Measurements from ENCODE around the gene DISC1. TPM values are rescaled to one million over a fixed set of nuclear protein-coding genes. Genes with fewer than 3 reads are reported as not detected.

Gene DISC1
- total and polyA plus RNA-seq, 2 experiments from 2014 or later = 2.1 to 6.5 TPM

DNA sequence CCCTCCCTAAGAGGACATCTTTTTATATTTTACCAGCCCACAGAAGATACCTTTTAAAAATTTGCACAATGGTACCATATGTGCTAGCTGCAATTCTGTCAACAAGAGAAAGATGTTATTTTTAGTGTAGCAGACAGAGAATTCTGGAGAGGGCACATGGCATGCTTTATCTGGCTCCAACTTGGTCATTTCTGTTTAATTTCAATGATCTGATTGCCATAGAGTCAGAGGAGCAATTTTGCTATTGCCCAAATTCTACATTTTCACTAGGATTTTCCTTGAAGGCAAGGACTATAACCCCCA is 17.3 kb downstream of the DISC1 start:
- DNase-seq (ENCODE audit: low spot score) = no peak
- no peaks in the 10 kb centered on the region for H3K9me2 ChIP-seq (ENCODE audit: insufficient read depth)
- no peak overlapping the region for H3K27ac Mint-ChIP-seq
- no peak for ATAC-seq
- H3K36me3 Mint-ChIP-seq (ENCODE audit: low read depth) = peaks cover 7% of the 10 kb centered on the region; the same call in 2 of the 3 replicates
- no peak overlapping the region for H3K4me2 ChIP-seq
- H3K36me3 ChIP-seq (ENCODE audit: insufficient read depth) = no peaks in the 10 kb centered on the region
- no peaks in the 10 kb centered on the region for H3F3A ChIP-seq (replicated peaks; ENCODE audit: low read depth)
- H3K4me3 ChIP-seq = no peak overlapping the region
- H4K20me1 ChIP-seq (replicated peaks; ENCODE audit: insufficient read depth) = no peaks in the 10 kb centered on the region
- H3K9me3 Mint-ChIP-seq = peaks cover 21% of the 10 kb centered on the region; the same call in 2 of the 3 replicates
- no peaks in the 10 kb centered on the region for H3K27me3 ChIP-seq (ENCODE audit: insufficient read depth)
- TF ChIP-seq, protein P1, sequence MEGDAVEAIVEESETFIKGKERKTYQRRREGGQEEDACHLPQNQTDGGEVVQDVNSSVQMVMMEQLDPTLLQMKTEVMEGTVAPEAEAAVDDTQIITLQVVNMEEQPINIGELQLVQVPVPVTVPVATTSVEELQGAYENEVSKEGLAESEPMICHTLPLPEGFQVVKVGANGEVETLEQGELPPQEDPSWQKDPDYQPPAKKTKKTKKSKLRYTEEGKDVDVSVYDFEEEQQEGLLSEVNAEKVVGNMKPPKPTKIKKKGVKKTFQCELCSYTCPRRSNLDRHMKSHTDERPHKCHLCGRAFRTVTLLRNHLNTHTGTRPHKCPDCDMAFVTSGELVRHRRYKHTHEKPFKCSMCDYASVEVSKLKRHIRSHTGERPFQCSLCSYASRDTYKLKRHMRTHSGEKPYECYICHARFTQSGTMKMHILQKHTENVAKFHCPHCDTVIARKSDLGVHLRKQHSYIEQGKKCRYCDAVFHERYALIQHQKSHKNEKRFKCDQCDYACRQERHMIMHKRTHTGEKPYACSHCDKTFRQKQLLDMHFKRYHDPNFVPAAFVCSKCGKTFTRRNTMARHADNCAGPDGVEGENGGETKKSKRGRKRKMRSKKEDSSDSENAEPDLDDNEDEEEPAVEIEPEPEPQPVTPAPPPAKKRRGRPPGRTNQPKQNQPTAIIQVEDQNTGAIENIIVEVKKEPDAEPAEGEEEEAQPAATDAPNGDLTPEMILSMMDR (conservative IDR thresholded peaks at IDR 0.05; ENCODE audit: low read depth in 2 of 2) = no peak
- no peak for TF ChIP-seq JUNB (IDR thresholded peaks at IDR 0.05; ENCODE audit: unreplicated experiment)
- no peak for TF ChIP-seq POLR2AphosphoS5 (IDR thresholded peaks at IDR 0.05; ENCODE audit: low read depth)
- no peak for TF ChIP-seq ZNF114 (CRISPR knock-in tag; IDR thresholded peaks at IDR 0.05)
- TF ChIP-seq EZH2 (IDR thresholded peaks at IDR 0.05; ENCODE audit: low read depth, unreplicated experiment) = no peak
- no peak for TF ChIP-seq EZH2phosphoT487 (IDR thresholded peaks at IDR 0.05; ENCODE audit: unreplicated experiment)
- TF ChIP-seq ZNF462 (CRISPR knock-in tag; IDR thresholded peaks at IDR 0.05) = no peak
- TF ChIP-seq STAT1 (IDR thresholded peaks at IDR 0.05; ENCODE audit: unreplicated experiment) = no peak
- TF ChIP-seq, protein P2, sequence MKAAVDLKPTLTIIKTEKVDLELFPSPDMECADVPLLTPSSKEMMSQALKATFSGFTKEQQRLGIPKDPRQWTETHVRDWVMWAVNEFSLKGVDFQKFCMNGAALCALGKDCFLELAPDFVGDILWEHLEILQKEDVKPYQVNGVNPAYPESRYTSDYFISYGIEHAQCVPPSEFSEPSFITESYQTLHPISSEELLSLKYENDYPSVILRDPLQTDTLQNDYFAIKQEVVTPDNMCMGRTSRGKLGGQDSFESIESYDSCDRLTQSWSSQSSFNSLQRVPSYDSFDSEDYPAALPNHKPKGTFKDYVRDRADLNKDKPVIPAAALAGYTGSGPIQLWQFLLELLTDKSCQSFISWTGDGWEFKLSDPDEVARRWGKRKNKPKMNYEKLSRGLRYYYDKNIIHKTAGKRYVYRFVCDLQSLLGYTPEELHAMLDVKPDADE (IDR thresholded peaks at IDR 0.05) = no peak
- TF ChIP-seq NANOG (IDR thresholded peaks at IDR 0.05; ENCODE audit: borderline replicate concordance) = no peak
- TF ChIP-seq CREB1 (CRISPR knock-in tag; IDR thresholded peaks at IDR 0.05; ENCODE audit: low read depth) = no peak
- no peak for TF ChIP-seq ZNF331 (CRISPR knock-in tag; IDR thresholded peaks at IDR 0.05; ENCODE audit: low read depth)
- no peak for TF ChIP-seq REST (IDR thresholded peaks at IDR 0.05; ENCODE audit: unreplicated experiment)
- no peak overlapping the region for H2AFZ ChIP-seq
- no peaks in the 10 kb centered on the region for H3K79me2 ChIP-seq (replicated peaks; ENCODE audit: insufficient read depth)
- H3K27me3 Mint-ChIP-seq (ENCODE audit: insufficient read depth, low read depth, poor library complexity) = peaks cover 1% of the 10 kb centered on the region
- no peak overlapping the region for H3K27ac ChIP-seq (ENCODE audit: low read depth)
- no peak overlapping the region for H3K4me3 Mint-ChIP-seq
- H3K4me1 ChIP-seq (ENCODE audit: insufficient read depth) = no peaks in the 10 kb centered on the region
- no peaks in the 10 kb centered on the region for H3K4me1 Mint-ChIP-seq
